GM04504 (cell line): Measurements from ENCODE around the gene GATD1.

ENCODE experiments used
- DNase-seq: peaks from one replicate; pipeline ENCODE4 v3.0.0-alpha.2; 2012; ENCODE audit warnings: low read depth

GATD1 gene

DNA sequence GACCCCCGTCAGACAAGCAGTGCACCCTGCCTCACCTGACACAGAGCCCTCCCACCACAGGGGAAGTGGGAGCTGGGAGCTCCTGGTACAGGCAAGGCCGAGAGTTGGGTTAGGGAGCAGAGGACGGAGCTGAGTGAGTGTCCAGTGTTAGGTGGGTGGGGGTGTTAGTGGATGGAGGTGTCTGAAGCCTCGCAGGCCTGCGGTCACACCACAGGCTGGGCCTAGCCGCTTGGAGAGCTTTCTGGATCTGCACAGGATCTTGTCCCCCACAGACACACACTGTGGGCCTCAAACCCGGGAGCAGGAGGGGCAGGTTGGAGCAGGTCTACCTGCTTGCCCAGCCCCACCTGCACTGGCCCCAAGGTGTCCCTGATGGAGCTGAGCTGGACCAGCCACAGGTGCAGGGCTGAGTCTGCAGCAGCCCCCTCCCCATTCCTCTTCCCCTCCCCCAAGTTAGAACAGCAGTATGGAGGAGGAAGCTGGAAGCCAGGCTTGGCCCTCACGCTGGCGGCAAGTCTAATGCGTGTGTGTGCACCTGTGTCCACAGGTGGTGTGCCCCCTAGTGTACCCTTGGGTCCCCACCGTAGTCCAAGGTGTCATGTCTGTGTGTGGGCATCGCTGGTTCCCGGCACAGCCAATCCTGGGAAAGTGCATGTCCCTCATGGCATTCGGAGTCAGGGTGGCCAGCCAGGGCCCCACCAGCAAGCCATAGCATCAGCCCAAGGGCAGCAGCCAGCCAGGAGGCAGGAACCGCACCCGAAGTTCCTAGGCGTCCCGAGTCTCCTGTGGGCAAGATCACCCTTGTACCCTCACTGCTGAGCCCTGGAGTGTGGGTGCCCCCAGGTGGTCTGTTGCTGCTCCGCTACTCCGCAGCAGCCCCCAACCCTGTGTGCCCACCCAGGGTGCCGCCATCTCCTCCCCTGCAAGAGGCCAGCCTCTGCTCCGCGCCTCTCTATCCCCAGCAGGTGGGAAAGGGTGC lies 2.0 kb upstream of the GATD1 start:
- DNase-seq, result no peak

DNA sequence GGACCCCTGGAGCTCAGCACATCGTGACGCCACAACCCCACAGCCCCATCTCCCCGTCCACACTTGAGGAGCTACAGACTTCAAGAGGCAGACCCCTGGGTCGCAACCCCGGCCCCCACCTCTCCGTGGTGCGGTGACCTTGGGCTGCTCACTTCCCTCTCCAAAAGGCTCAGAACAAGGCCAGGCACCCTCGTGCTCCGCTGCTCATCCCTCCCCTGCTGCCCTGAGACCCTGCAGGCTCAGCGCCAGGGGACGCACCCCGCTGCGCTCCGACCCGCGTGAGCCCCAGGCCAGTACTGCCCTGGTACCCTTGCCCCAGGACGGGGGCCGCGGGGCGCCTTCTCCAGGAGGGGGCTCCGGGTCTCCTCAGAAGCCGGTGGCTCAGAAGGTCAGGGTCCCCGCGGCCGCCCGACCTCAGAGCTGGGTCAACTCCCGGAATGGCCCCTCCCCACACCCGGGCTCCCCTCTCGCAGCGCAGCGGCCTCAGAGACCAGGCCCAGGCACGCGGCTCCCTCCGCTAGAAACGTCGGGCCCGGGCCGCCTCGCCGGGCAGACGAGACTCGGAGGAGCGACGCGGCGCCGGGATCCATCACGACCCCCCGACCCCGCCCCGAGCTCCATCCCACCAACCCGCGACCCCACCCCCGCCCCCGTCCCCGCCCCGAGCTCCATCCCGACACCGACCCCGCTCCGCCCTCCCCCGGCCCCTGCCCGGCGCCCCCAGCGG lies 563 bp downstream of the GATD1 start:
- no peak for DNase-seq

DNA sequence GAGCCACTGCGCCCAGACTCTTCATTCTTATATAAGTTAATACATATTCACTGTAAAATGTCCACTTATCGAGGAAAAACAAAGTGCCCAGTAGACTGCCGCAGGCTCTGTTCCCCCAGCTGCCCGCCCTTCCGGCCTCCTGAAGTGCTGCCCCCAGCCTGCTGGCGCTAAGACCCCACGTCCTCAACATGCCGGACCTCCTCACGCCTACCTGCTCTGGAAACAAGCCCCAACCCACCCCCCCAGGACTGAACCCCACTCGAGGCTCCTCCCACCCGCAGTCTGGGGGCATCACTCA lies 1.1 kb downstream of the GATD1 start:
- DNase-seq, result no peak

DNA sequence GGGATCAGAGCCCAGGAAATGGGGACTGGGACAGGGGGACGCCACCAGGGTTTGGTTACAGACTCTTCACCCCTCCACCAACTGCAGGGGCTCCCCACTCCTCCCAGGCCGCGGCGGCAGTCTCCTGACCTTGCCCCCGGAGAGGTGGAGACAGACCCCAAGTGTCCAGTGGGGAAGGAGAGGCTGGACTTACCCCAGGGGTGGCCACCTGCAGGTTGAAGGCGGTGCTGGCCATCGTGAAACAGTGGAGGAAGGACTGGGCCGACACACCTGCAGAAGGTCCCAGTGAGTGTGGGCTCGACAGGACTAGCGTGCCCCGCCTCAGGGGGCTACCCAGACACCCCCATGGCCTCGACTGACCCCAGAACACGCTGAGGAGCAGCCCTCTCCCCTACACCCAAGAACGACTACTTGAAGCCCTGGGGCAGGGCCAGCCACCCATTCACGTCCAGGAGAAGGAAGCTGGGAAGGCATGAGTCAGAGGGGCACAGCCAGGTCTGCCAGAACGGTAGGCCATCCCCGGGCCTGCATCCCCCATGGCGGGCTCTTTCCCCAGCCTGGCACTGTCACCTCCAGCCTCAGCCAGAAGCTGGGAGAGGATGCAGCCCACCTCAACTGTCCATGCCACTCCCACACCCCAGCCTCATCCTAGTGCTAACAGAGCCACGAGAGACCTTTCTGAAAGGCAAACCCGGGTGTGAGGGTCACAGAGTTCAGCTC lies 2.3 kb downstream of the GATD1 start:
- no peak for DNase-seq

DNA sequence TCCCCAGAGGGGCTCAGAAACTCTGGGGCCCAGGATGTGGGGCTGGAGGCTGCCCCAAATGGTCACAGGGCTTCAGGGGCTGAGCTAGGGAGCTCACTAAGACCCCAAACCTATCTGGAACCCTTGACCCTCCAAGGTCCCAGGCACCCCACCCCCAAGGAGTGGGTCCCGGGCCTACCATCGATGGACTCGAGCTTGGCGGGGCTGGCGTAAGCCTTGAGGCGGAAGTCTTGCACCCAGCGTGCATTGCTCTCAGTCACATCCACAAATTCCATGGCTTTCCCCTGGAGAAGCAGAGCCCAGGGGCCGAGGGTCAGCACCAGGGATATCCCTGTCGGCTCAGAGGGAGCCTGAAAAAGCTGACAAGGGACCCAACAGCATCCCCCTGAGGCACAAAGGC lies 3.5 kb downstream of the GATD1 start:
- no peak for DNase-seq

GRCh38 chr11:773425-773824 lies 3.9 kb downstream of the GATD1 start:
- DNase-seq, result no peak

GRCh38 chr11:772429-773390 lies 4.6 kb downstream of the GATD1 start:
- DNase-seq, result no peak

- DNase-seq, result no peak
Measured at GRCh38 chr11:771617-772204, 5.6 kb downstream of the GATD1 start.

DNA sequence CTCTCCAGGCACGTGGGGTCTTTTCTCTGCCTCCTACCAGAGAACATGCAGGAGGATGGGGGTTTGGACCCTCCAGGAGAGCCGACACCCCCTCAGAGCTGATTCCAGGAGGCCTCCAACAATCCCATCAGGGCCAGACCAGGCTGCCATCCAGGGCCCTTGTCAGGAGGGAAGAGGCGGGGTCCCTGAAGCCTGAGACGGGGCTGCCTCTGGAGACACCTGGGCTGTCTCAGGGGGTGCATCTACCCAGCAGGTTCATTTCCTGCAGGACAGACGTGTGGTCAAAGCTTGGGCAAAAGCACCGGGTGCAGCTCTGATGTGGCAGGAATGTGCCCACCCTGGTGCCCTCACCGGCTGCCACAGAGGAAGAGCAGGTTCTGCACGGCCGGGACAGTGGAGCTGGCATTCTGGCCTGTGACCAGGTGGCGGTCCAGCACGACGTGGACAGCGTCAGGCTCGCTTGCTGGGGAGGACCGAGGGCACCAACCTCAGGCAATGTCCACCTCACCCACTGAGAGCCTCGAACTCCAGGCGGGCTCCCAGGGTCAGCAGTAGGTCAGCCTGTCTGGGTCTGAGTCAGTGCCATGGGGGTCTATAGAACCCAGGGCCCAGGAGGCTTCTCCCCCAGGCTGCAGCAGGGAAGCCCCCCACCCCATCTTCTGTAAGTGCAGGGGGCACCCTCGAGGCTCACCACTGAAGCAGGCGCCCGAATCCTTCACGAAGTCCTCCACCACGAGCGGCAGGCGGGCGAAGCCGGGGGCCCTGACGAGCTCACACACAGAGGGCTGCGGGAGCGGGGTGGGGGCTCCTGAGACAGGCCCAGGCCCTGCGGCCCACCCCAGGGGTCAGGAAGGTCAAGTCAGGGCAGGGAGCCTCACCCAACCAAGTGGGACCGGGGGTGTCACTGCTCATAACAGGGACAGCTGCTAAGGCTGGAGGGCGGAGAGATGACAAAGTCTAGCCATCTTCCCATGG lies 6.4 kb downstream of the GATD1 start:
- DNase-seq, result no peak

DNA sequence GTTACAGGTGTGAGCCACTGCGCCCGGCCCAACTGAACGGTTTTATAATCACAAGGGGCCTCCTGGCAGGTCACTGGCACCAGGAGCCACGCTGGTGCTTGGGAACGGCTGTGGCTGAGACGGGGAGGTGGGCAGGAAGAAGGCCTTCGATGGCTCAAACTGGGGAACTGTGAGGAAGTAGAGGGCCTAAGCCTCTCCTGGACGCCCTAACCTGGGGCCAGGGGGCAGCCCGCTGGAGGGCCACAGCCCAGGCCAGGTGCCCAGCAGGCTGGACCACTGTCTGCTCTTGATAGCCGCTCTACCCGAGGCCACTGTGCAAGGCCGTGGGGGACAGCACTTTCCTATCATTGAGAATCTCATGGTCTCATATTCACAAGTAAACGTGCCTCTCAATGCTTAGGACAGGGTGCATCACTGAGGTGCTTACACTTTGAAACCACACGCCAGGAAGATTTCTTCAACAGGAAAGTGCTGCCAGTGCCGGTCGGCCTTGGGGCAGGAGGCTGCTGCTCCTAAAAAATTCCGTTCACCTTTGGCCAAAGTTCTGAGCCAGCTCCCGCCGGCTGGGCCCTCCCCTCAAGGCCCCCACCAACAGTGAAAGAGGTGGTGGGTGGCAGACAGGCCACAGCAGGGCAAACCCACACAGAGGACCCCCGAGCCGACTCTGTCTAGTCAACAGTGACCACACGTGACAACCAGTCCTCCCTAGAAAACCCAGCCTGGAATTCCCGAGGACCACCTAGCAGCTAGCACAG lies 7.2 kb downstream of the GATD1 start:
- no peak for DNase-seq

DNA sequence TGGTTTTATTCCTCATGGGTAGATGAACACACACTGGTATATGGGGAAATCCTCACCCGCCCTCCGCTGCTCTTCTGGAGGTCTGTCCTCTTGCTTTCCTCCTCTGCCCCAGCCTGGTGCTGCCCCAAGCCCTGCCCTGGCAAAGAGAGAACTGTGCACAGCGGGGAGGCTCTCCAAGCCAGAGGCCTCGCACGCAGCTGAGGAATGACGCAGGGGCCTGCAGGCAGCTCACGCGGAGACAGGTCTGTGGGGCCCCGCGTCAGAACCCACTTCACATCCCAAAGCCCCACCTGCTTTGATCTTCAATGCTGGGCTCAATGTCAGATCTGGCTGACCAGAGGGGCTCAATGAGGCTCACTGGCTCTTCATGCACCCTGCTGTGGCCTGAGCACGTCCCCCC lies 10.0 kb downstream of the GATD1 start:
- no peak for DNase-seq

DNA sequence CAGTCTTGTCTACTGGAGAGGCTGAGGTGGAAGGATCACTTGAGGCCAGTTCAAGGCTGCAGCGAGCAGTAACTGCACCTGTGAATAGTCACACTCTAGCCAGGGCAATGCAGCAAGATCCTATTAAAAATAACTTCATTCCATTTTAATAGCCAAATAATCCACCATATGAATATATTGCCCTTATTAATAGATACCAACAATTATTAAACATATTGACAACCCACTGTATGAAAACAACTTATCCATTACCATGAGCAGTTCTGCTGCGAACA lies 10.4 kb downstream of the GATD1 start:
- no peak for DNase-seq

- no peak for DNase-seq
Measured at GRCh38 chr11:766106-766935, 11.0 kb downstream of the GATD1 start.

- no peak for DNase-seq
Measured at GRCh38 chr11:765802-766091, 11.5 kb downstream of the GATD1 start.

DNA sequence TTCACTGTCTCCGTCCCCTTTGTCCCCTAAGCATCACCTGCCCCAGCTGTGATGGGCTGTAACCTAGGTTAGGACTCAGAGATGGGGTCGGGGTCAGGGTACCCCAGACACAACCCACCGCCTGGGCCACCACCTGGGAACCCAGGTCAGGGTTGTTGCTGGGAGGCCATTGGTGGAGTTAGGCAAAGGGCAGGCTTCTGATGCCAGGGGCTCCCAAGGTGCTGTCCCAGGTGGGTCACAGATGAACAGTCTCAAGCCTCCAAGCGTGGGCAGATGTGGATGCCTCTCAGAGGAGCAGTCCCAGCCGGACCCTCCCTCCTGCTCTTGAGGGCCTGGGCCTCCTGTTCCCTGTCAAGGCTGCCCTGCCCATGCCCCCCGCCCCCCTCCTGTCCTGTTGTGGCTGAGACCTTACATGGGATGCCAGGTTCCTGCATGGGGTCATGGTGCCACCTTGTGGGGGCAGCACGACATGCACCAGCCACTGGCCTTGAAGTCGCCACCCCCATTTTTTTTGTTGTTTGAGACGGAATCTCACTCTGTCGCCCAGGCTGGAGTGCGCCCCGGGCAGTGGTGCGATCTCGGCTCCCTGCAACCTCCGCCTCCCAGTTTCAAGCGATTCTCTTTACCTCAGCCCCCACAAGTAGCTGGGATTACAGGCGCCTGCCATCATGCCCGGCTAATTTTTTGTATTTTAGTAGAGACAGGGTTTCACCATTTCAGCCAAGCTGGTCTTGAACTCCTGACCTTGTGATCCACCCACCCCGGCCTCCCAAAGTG lies 12.1 kb downstream of the GATD1 start:
- DNase-seq, result no peak

GRCh38 chr11:764322-765024 lies 12.8 kb downstream of the GATD1 start:
- no peak for DNase-seq

DNA sequence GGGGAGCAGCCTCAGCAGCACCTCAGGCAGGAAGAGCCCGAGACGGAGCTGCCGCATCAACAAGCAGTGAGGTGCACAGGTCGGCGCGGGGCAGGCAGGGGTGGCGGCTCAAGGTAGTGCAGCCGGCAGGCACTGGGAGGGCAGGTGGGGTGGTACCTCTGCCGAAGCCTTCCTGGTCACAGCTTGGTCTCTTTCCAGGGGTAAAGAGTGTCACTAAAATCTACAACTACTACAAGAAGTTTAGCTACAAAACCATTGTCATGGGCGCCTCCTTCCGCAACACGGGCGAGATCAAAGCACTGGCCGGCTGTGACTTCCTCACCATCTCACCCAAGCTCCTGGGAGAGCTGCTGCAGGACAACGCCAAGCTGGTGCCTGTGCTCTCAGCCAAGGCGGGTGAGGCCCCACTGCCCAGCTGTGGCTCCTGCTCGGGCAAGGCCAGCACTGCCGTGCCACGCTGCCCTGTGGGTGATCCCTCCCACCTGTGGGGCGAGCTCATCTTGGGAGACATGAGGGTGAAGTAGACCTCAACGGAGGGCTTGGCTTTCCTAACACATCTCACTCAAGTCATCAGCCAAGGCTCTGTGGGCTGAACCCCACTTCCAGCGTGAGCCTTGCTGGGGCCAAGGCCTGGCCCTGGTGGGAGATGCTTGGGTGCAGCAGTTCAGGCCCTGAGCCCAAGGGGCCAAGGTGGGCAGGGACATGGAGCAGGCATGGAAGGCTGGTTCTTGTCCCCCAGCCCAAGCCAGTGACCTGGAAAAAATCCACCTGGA lies 13.6 kb downstream of the GATD1 start:
- DNase-seq, result no peak
